Ascending aorta (tissue), 2 donors: ENCODE data around the gene AKAP8L. TPM values are rescaled to one million over a fixed set of nuclear protein-coding genes. Genes with fewer than 3 reads are reported as not detected.

ENCODE experiments used
- DNase-seq, 2 donors: peaks; one replicate each; pipeline ENCODE4 v3.0.0-alpha.2; 2019; ENCODE audit warnings: low spot score in 2 of 2
- H3K27ac ChIP-seq, 2 donors: fragments of 200-600 bp; sonication (generic); one replicate each; pipeline ENCODE4 v1.5.1; 2016 to 2017; ENCODE audit warnings: mild to moderate bottlenecking in 1 of 2
- H3K27me3 ChIP-seq: fragments of 200-600 bp; sonication (generic); one replicate; pipeline ENCODE4 v1.5.1; 2017
- H3K36me3 ChIP-seq, 2 donors: fragments of 200-600 bp; sonication (generic); one replicate each; pipeline ENCODE4 v1.5.1; 2016
- H3K4me1 ChIP-seq, 2 donors: fragments of 200-600 bp; sonication (generic); one replicate each; pipeline ENCODE4 v1.5.1; 2016 to 2017; ENCODE audit warnings: mild to moderate bottlenecking in 1 of 2
- H3K4me3 ChIP-seq, 2 donors: fragments of 200-600 bp; sonication (generic); one replicate each; pipeline ENCODE4 v1.5.1; 2016 to 2017; ENCODE audit warnings: mild to moderate bottlenecking in 1 of 2
- H3K9me3 ChIP-seq, 2 donors: fragments of 200-600 bp; sonication (generic); one replicate each; pipeline ENCODE4 v1.5.1; 2016
- intact Hi-C: fragments of 100-400 bp; cut with DNase I; formaldehyde crosslinking; loops from one replicate; pipeline ENCODE4 v1.15.1; 2023
- total RNA-seq: library from RNA; depleted of rRNA; stranded (reverse); fragments of >200 nt; gene quantifications from one replicate; pipeline ENCODE4 v1.1.0, GENCODE V29; 2016
- TF ChIP-seq, protein P1 (sequence below), 3 experiments: fragments of 200-600 bp in 2 of 3; fragments of 450-650 bp in 1 of 3; sonication (generic) in 2 of 3; IDR thresholded peaks; one replicate each; pipeline ENCODE4 v1.5.1; 2016 to 2019; ENCODE audit warnings: antibody characterized with exemption in 3 of 3, mild to moderate bottlenecking in 1 of 3, moderate library complexity in 1 of 3

AKAP8L gene
- total RNA-seq, 1 donor from 2014 or later, result 143 TPM

DNA sequence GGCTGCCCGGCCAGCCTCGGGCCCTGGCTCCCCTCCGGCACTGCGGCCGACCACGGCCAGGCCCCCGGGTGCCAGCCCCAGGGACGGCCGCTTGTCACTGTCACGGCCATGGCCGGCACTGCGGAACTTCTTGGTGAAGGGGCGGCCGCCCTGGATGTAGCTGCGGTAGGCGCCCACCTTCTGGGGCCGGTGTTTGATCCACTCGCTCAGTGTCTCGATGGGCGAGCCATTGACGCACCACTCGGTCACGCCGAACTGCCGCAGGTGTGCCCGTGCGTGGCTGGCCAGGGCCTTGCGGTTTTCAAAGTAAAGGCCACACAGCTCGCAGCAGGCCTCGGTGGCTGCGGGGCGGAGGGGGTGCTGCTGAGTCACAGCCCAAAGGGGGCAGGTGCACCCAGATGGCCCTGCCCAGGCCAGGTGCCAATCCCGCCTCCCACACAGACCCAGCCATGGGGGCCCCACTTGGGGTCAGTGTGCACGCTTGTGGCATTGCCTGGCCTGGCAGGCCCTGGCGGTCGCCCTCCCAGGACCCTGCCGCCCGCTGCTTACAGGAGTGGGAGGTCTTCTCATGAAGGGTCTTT is 6.0 kb upstream of the AKAP8L start:
- Histone ChIP-seq H3K4me1 (peaks cover 0 to 7% of the 10 kb centered on the region in 2 donors), H3K36me3 (peaks cover 61 to 69% of the 10 kb centered on the region in 2 donors), H3K27ac (no peak overlapping the region), H3K27me3 (no peaks in the 10 kb centered on the region), H3K9me3 (no peaks in the 10 kb centered on the region), H3K4me3 (no peak overlapping the region)
- intact Hi-C loops, result no loop called here
- no peak for DNase-seq
- TF ChIP-seq, protein P1, sequence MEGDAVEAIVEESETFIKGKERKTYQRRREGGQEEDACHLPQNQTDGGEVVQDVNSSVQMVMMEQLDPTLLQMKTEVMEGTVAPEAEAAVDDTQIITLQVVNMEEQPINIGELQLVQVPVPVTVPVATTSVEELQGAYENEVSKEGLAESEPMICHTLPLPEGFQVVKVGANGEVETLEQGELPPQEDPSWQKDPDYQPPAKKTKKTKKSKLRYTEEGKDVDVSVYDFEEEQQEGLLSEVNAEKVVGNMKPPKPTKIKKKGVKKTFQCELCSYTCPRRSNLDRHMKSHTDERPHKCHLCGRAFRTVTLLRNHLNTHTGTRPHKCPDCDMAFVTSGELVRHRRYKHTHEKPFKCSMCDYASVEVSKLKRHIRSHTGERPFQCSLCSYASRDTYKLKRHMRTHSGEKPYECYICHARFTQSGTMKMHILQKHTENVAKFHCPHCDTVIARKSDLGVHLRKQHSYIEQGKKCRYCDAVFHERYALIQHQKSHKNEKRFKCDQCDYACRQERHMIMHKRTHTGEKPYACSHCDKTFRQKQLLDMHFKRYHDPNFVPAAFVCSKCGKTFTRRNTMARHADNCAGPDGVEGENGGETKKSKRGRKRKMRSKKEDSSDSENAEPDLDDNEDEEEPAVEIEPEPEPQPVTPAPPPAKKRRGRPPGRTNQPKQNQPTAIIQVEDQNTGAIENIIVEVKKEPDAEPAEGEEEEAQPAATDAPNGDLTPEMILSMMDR (IDR thresholded peaks at IDR 0.05), result no peak

DNA sequence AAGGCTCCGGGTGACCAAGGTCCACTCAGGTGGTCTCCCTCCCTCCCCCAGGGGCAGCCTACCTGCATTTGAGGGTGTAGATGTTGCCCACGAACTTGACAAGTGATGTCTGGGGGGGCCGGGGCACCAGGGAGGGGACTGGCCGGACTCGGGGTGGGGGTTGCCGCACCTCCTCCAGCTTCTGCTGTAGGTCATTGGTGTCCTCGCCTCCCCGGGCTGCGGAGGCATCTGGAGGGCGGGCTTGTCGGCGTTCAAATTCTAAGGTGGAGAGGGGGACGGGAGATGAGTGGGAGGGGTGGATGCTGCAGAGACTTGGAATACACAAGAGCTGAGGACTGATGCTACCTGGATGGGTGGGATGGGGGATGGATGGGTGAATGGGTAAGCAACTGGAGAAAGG is 5.3 kb upstream of the AKAP8L start:
- intact Hi-C loops, result no loop called here
- DNase-seq, result no peak
- Histone ChIP-seq H3K4me1 (peaks cover 0 to 13% of the 10 kb centered on the region in 2 donors), H3K27me3 (no peaks in the 10 kb centered on the region), H3K9me3 (no peaks in the 10 kb centered on the region), H3K4me3 (no peak overlapping the region), H3K36me3 (peaks cover 54 to 65% of the 10 kb centered on the region in 2 donors), H3K27ac (no peak overlapping the region)
- TF ChIP-seq, protein P1 (IDR thresholded peaks at IDR 0.05), result no peak

DNA sequence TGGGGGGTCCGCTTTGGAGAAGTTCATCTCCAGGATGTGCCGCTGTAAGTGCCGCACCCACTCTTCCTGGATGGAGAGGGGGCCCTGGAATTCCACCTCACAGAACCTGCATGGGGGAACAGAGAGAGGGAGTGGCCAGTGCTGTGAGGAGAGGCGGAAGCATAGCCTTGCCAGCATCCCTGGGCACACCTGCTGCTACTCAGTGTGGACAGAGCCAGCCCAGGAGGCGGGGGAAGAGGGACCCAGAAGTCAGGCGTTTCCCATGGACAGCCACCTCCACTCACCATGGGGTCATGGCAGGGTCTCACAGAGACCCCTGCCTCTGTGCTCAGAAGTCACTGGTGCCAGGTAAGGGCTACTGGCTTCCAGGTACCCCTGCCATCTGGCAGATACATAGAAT is 4.3 kb upstream of the AKAP8L start:
- H3K4me1 ChIP-seq, result peaks cover 0 to 13% of the 10 kb centered on the region in 2 donors
- TF ChIP-seq, protein P1 (IDR thresholded peaks at IDR 0.05), result no peak
- H3K4me3 ChIP-seq, result no peak overlapping the region
- H3K27ac ChIP-seq, result no peak overlapping the region
- DNase-seq, result no peak
- intact Hi-C loops, result no loop called here
- H3K9me3 ChIP-seq, result no peaks in the 10 kb centered on the region
- no peaks in the 10 kb centered on the region for H3K27me3 ChIP-seq
- peaks cover 54 to 57% of the 10 kb centered on the region in 2 donors for H3K36me3 ChIP-seq

DNA sequence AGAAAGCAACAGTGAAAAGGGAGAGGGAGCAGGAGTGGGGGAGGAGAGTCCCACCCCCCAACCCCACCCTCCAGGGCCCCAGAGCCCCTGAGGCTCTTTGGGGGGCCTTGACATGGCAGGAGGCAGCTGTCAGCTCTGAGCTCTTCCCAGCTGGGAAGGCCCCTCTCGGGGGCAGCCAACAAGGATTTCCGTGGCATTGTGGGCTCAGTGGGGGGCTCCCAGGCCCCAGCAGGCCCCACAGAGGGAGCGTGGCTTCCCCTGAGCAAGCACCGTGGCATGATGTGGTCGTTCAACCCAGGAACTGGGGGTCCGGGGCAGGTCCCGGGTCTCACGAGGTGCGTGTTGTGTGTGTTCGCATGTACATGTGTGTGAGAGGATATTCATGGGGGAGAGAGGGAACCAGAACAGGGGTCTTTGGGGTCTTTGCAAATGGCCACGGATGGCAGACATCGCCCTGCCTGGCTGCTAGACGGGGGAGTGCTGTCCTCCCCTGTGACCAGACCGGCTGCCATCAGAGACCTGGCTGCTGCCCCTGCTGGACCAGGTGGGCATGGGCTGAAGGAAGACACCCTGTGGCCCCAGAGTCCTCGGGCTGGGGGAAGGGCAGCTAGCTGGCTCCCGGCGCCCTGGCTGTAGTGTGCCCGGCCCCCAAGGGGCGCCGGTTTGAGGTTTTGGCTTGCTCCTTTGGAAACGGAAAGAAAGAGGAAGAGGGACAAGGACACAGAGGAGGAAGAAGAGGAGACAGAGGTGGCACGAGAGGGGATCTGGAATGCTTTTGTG is 3.7 kb upstream of the AKAP8L start:
- H3K27ac ChIP-seq, result peak overlapping the region; percentile 64 to 73

DNA sequence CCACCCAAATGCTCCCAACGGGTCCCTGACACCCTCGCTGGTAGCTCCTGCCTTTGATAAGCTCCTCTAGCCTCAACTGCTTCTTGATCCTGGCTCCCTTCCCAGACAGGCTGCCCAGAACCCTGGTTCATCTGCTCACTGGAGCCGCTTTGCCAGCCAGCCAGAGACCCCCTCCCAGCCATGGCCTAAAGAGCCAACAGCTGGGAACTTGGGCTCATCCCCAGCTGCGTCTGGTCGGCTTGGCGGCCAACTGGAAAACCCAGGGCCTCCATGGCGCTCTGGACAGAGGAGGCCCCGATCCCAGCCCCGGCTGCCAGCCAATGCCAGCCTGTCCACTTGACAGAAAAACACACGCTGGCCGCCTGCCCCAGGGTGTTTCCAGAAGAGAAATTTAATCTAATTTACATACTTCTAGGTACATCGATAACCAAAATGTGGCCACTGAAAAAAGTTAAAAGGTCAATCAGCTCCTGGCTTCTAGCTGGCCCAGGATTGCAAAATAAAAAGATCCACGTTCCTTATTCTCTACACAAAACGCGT is 3.0 kb upstream of the AKAP8L start:
- Histone ChIP-seq H3K36me3 (peaks cover 43 to 44% of the 10 kb centered on the region in 2 donors), H3K27me3 (no peaks in the 10 kb centered on the region), H3K4me3 (no peak overlapping the region), H3K27ac (peak overlapping the region; percentile 64 to 73), H3K9me3 (no peaks in the 10 kb centered on the region), H3K4me1 (peaks cover 5 to 21% of the 10 kb centered on the region in 2 donors)
- TF ChIP-seq, protein P1 (IDR thresholded peaks at IDR 0.05), result no peak
- intact Hi-C loops, result no loop called here
- DNase-seq, result no peak

More for the DNA sequence above, 3.7 kb upstream of the AKAP8L start:
- Histone ChIP-seq H3K4me3 (no peak overlapping the region), H3K36me3 (peaks cover 50% of the 10 kb centered on the region in 2 donors), H3K27me3 (no peaks in the 10 kb centered on the region), H3K9me3 (no peaks in the 10 kb centered on the region), H3K4me1 (peaks cover 0 to 14% of the 10 kb centered on the region in 2 donors)
- TF ChIP-seq, protein P1 (IDR thresholded peaks at IDR 0.05), result no peak
- intact Hi-C loops, result no loop called here
- no peak for DNase-seq
